GM23338 (cell line): ENCODE data around the gene BRSK1. TPM values are rescaled to one million over a fixed set of nuclear protein-coding genes. Genes with fewer than 3 reads are reported as not detected.

Source experiments
- ATAC-seq: fragments of 200-7000 bp; cut with Tn5 transposase; 3 replicates; pipeline ENCODE4 v1.9.1; 2020
- DNase-seq: peaks from one replicate; pipeline ENCODE4 v3.0.0-alpha.2; 2015; ENCODE audit warnings: low spot score
- H2AFZ ChIP-seq: fragments of 200-600 bp; sonication (generic); 2 replicates; pipeline ENCODE4 v1.8.0; 2016; ENCODE audit warnings: antibody characterized with exemption, mild to moderate bottlenecking, moderate library complexity
- H3F3A ChIP-seq: fragments of 200-600 bp; sonication (generic); replicated peaks from 2 replicates; pipeline ENCODE4 v1.8.0; 2017; ENCODE audit warnings: antibody characterized with exemption, mixed run types, low read depth
- H3K27ac ChIP-seq: fragments of 200-600 bp; sonication (generic); 2 replicates; pipeline ENCODE4 v1.6.1; 2016; ENCODE audit warnings: low read depth
- H3K27me3 ChIP-seq: fragments of 200-600 bp; sonication (generic); 2 replicates; pipeline ENCODE4 v1.8.0; 2016; ENCODE audit warnings: mild to moderate bottlenecking, mixed run types, moderate library complexity; ENCODE audit not compliant: insufficient read depth
- H3K36me3 ChIP-seq: fragments of 200-600 bp; sonication (generic); 2 replicates; pipeline ENCODE4 v1.8.0; 2016; ENCODE audit warnings: mild to moderate bottlenecking; ENCODE audit not compliant: insufficient read depth
- H3K4me1 ChIP-seq: fragments of 200-600 bp; sonication (generic); 2 replicates; pipeline ENCODE4 v1.8.0; 2016; ENCODE audit warnings: mild to moderate bottlenecking, moderate library complexity; ENCODE audit not compliant: insufficient read depth
- H3K4me2 ChIP-seq: fragments of 200-600 bp; sonication (generic); 2 replicates; pipeline ENCODE4 v1.7.1; 2017; ENCODE audit warnings: mixed run types
- H3K4me3 ChIP-seq: fragments of 200-600 bp; sonication (generic); 2 replicates; pipeline ENCODE4 v1.6.1; 2016; ENCODE audit warnings: mixed run types
- H3K79me2 ChIP-seq: fragments of 200-600 bp; sonication (generic); replicated peaks from 2 replicates; pipeline ENCODE4 v1.8.0; 2017; ENCODE audit warnings: mild to moderate bottlenecking; ENCODE audit not compliant: insufficient read depth
- H3K9me2 ChIP-seq: fragments of 200-600 bp; sonication (generic); 2 replicates; pipeline ENCODE4 v1.8.0; 2017; ENCODE audit not compliant: insufficient read depth
- H4K20me1 ChIP-seq: fragments of 200-600 bp; sonication (generic); replicated peaks from 2 replicates; pipeline ENCODE4 v1.8.0; 2017; ENCODE audit warnings: mild to moderate bottlenecking; ENCODE audit not compliant: insufficient read depth
- H3K27ac Mint-ChIP-seq: 2 replicates; pipeline ENCODE4 v1.8.0; 2020; ENCODE audit warnings: inconsistent platforms, mild to moderate bottlenecking, moderate library complexity, mixed read lengths
- H3K27me3 Mint-ChIP-seq: 3 replicates; pipeline ENCODE4 v1.8.0; 2022; ENCODE audit warnings: low read depth, mild to moderate bottlenecking, moderate library complexity, mixed read lengths, inconsistent platforms; ENCODE audit not compliant: insufficient read depth, poor library complexity
- H3K36me3 Mint-ChIP-seq: 3 replicates; pipeline ENCODE4 v1.8.0; 2021; ENCODE audit warnings: low read depth, mild to moderate bottlenecking, inconsistent platforms, moderate library complexity, mixed read lengths
- H3K4me1 Mint-ChIP-seq: 3 replicates; pipeline ENCODE4 v1.8.0; 2020; ENCODE audit warnings: mild to moderate bottlenecking, inconsistent platforms, mixed read lengths
- H3K4me3 Mint-ChIP-seq: 3 replicates; pipeline ENCODE4 v1.8.0; 2021; ENCODE audit warnings: moderate library complexity, mild to moderate bottlenecking, inconsistent platforms, mixed read lengths
- H3K9me3 Mint-ChIP-seq: 3 replicates; pipeline ENCODE4 v1.8.0; 2020; ENCODE audit warnings: moderate library complexity, mild to moderate bottlenecking, inconsistent platforms, mixed read lengths
- CREB1 ChIP-seq: fragments of 250-450 bp; sonication (Bioruptor Pico); IDR thresholded peaks from 2 replicates; pipeline ENCODE4 v1.5.0; 2020; ENCODE audit warnings: low read depth, mild to moderate bottlenecking, moderate library complexity
- EZH2phosphoT487 ChIP-seq: fragments of 200-600 bp; sonication (generic); IDR thresholded peaks from one replicate; pipeline ENCODE4 v1.8.1; 2018; ENCODE audit warnings: antibody characterized with exemption; ENCODE audit not compliant: unreplicated experiment
- JUNB ChIP-seq: IDR thresholded peaks from one replicate; pipeline ENCODE4 v1.6.1; 2016; ENCODE audit warnings: antibody characterized with exemption; ENCODE audit not compliant: unreplicated experiment
- NANOG ChIP-seq: IDR thresholded peaks from 2 replicates; pipeline ENCODE4 v1.6.1; 2016; ENCODE audit warnings: antibody characterized with exemption, borderline replicate concordance
- ZNF114 ChIP-seq: fragments of 250-450 bp; sonication (Bioruptor Pico); IDR thresholded peaks from 2 replicates; pipeline ENCODE4 v1.5.0; 2020; ENCODE audit warnings: mild to moderate bottlenecking, moderate library complexity
- ZNF331 ChIP-seq: fragments of 250-450 bp; sonication (Bioruptor Pico); IDR thresholded peaks from 2 replicates; pipeline ENCODE4 v1.5.0; 2020; ENCODE audit warnings: low read depth, mild to moderate bottlenecking, moderate library complexity
- polyA plus RNA-seq: library from polyadenylated mRNA; unstranded; fragments of >200 nt; fragmentation: Nextera tagmentation; extraction: Ambion mirVana; gene quantifications from 2 replicates; pipeline ENCODE4 v1.2.1, GENCODE V29; 2016
- total RNA-seq: library from RNA; depleted of rRNA; stranded (reverse); fragments of >200 nt; shearing (Covaris generic); gene quantifications from 2 replicates; pipeline ENCODE4 v1.2.3, GENCODE V29; 2014
- TF ChIP-seq, protein P1 (sequence below), 2 experiments: fragments of 200-600 bp in 1 of 2; sonication (generic) in 1 of 2; conservative IDR thresholded peaks; 2 replicates each; pipeline versions ENCODE4 v1.5.1 to v1.6.1; 2016 to 2017; ENCODE audit warnings: antibody characterized with exemption in 2 of 2, low read depth in 2 of 2, mild to moderate bottlenecking in 2 of 2, moderate library complexity in 1 of 2
- TF ChIP-seq, protein P2 (sequence below): IDR thresholded peaks from one replicate; pipeline ENCODE4 v1.6.1; 2018; ENCODE audit warnings: antibody characterized with exemption; ENCODE audit not compliant: unreplicated experiment
- TF ChIP-seq, protein P3 (sequence below): fragments of 250-450 bp; sonication (Bioruptor Pico); IDR thresholded peaks from 2 replicates; pipeline ENCODE4 v1.5.0; 2020; ENCODE audit warnings: mild to moderate bottlenecking, moderate library complexity

BRSK1 gene
- total and polyA plus RNA-seq, 2 experiments from 2014 or later = 2.3 to 17.2 TPM

DNA sequence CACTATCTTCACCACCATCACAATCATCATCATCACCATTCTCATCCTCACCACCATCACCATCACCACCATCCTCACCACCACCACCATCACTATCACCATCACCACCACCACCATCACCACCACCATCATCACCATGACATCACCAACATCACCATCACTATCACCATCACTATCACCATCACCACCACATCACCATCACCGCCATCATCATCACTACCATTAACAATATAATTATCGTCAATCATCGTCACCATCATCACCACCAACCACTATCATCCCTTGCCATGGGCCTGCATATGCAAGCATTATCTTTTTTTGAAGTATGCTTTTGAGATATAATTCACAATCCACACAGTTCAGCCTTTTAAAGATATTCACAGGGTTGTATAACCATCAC, 17.4 kb upstream of the BRSK1 start:
- Histone ChIP-seq H2AFZ (no peak overlapping the region), H3F3A (peaks cover 6% of the 10 kb centered on the region; the same call in 1 of the 2 replicates), H3K4me1 (no peaks in the 10 kb centered on the region), H3K4me3 (no peak overlapping the region), H3K79me2 (0 out of 2 replicates have a peak, but pooled peaks cover 4% of the 10 kb centered on the region), H3K27ac (no peak overlapping the region), H3K9me2 (0 out of 2 replicates have a peak, but pooled peaks cover 4% of the 10 kb centered on the region), H3K36me3 (no peaks in the 10 kb centered on the region), H4K20me1 (no peaks in the 10 kb centered on the region; the same call in 1 of the 2 replicates), H3K27me3 (no peaks in the 10 kb centered on the region), H3K4me2 (no peak overlapping the region)
- no peak for DNase-seq
- H3K27me3 Mint-ChIP-seq = no peaks in the 10 kb centered on the region
- H3K4me3 Mint-ChIP-seq = no peak overlapping the region; the same call in 2 of the 3 replicates
- no peak for TF ChIP-seq NANOG
- H3K36me3 Mint-ChIP-seq = peaks cover 15% of the 10 kb centered on the region
- no peak for ATAC-seq
- no peak overlapping the region for H3K27ac Mint-ChIP-seq
- peaks cover 7% of the 10 kb centered on the region for H3K4me1 Mint-ChIP-seq
- H3K9me3 Mint-ChIP-seq = peaks cover 11% of the 10 kb centered on the region

DNA sequence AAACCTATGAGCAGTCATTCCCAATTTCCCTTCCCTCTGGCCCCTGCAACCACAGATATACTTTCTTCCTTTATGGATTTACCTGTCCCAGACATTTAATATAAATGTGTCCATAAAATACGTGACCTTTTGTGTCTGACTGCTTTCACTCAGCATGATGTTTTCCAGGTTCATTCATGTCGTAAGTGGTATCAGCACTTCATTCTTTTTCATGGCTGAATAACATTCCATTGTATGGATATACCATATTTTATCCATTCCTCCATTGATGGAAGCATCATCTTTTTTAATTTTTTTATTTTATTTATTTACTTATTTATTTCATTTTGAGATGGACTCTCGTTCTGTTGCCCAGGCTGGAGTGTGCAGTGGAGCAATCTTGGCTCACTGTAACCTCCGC, 17.0 kb upstream of the BRSK1 start:
- Histone ChIP-seq H3K9me2 (0 out of 2 replicates have a peak, but pooled peaks cover 4% of the 10 kb centered on the region), H3K4me2 (no peak overlapping the region), H4K20me1 (no peaks in the 10 kb centered on the region; the same call in 1 of the 2 replicates), H3K4me3 (no peak overlapping the region), H3K79me2 (0 out of 2 replicates have a peak, but pooled peaks cover 4% of the 10 kb centered on the region), H3F3A (peaks cover 6% of the 10 kb centered on the region; the same call in 1 of the 2 replicates), H3K27ac (no peak overlapping the region), H3K27me3 (no peaks in the 10 kb centered on the region), H3K36me3 (no peaks in the 10 kb centered on the region), H2AFZ (no peak overlapping the region), H3K4me1 (no peaks in the 10 kb centered on the region)
- H3K4me1 Mint-ChIP-seq = peaks cover 3% of the 10 kb centered on the region; the same call in 2 of the 3 replicates
- no peak for DNase-seq
- no peaks in the 10 kb centered on the region for H3K27me3 Mint-ChIP-seq
- no peak overlapping the region; the same call in 2 of the 3 replicates for H3K4me3 Mint-ChIP-seq
- H3K36me3 Mint-ChIP-seq = peaks cover 15% of the 10 kb centered on the region
- H3K27ac Mint-ChIP-seq = no peak overlapping the region
- peaks cover 11% of the 10 kb centered on the region for H3K9me3 Mint-ChIP-seq
- no peak for ATAC-seq
- TF ChIP-seq, protein P1, sequence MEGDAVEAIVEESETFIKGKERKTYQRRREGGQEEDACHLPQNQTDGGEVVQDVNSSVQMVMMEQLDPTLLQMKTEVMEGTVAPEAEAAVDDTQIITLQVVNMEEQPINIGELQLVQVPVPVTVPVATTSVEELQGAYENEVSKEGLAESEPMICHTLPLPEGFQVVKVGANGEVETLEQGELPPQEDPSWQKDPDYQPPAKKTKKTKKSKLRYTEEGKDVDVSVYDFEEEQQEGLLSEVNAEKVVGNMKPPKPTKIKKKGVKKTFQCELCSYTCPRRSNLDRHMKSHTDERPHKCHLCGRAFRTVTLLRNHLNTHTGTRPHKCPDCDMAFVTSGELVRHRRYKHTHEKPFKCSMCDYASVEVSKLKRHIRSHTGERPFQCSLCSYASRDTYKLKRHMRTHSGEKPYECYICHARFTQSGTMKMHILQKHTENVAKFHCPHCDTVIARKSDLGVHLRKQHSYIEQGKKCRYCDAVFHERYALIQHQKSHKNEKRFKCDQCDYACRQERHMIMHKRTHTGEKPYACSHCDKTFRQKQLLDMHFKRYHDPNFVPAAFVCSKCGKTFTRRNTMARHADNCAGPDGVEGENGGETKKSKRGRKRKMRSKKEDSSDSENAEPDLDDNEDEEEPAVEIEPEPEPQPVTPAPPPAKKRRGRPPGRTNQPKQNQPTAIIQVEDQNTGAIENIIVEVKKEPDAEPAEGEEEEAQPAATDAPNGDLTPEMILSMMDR (conservative IDR thresholded peaks at IDR 0.05; ENCODE audit: low read depth in 2 of 2) = no peak
- TF ChIP-seq, protein P2, sequence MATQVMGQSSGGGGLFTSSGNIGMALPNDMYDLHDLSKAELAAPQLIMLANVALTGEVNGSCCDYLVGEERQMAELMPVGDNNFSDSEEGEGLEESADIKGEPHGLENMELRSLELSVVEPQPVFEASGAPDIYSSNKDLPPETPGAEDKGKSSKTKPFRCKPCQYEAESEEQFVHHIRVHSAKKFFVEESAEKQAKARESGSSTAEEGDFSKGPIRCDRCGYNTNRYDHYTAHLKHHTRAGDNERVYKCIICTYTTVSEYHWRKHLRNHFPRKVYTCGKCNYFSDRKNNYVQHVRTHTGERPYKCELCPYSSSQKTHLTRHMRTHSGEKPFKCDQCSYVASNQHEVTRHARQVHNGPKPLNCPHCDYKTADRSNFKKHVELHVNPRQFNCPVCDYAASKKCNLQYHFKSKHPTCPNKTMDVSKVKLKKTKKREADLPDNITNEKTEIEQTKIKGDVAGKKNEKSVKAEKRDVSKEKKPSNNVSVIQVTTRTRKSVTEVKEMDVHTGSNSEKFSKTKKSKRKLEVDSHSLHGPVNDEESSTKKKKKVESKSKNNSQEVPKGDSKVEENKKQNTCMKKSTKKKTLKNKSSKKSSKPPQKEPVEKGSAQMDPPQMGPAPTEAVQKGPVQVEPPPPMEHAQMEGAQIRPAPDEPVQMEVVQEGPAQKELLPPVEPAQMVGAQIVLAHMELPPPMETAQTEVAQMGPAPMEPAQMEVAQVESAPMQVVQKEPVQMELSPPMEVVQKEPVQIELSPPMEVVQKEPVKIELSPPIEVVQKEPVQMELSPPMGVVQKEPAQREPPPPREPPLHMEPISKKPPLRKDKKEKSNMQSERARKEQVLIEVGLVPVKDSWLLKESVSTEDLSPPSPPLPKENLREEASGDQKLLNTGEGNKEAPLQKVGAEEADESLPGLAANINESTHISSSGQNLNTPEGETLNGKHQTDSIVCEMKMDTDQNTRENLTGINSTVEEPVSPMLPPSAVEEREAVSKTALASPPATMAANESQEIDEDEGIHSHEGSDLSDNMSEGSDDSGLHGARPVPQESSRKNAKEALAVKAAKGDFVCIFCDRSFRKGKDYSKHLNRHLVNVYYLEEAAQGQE = no peak
- TF ChIP-seq, protein P3, sequence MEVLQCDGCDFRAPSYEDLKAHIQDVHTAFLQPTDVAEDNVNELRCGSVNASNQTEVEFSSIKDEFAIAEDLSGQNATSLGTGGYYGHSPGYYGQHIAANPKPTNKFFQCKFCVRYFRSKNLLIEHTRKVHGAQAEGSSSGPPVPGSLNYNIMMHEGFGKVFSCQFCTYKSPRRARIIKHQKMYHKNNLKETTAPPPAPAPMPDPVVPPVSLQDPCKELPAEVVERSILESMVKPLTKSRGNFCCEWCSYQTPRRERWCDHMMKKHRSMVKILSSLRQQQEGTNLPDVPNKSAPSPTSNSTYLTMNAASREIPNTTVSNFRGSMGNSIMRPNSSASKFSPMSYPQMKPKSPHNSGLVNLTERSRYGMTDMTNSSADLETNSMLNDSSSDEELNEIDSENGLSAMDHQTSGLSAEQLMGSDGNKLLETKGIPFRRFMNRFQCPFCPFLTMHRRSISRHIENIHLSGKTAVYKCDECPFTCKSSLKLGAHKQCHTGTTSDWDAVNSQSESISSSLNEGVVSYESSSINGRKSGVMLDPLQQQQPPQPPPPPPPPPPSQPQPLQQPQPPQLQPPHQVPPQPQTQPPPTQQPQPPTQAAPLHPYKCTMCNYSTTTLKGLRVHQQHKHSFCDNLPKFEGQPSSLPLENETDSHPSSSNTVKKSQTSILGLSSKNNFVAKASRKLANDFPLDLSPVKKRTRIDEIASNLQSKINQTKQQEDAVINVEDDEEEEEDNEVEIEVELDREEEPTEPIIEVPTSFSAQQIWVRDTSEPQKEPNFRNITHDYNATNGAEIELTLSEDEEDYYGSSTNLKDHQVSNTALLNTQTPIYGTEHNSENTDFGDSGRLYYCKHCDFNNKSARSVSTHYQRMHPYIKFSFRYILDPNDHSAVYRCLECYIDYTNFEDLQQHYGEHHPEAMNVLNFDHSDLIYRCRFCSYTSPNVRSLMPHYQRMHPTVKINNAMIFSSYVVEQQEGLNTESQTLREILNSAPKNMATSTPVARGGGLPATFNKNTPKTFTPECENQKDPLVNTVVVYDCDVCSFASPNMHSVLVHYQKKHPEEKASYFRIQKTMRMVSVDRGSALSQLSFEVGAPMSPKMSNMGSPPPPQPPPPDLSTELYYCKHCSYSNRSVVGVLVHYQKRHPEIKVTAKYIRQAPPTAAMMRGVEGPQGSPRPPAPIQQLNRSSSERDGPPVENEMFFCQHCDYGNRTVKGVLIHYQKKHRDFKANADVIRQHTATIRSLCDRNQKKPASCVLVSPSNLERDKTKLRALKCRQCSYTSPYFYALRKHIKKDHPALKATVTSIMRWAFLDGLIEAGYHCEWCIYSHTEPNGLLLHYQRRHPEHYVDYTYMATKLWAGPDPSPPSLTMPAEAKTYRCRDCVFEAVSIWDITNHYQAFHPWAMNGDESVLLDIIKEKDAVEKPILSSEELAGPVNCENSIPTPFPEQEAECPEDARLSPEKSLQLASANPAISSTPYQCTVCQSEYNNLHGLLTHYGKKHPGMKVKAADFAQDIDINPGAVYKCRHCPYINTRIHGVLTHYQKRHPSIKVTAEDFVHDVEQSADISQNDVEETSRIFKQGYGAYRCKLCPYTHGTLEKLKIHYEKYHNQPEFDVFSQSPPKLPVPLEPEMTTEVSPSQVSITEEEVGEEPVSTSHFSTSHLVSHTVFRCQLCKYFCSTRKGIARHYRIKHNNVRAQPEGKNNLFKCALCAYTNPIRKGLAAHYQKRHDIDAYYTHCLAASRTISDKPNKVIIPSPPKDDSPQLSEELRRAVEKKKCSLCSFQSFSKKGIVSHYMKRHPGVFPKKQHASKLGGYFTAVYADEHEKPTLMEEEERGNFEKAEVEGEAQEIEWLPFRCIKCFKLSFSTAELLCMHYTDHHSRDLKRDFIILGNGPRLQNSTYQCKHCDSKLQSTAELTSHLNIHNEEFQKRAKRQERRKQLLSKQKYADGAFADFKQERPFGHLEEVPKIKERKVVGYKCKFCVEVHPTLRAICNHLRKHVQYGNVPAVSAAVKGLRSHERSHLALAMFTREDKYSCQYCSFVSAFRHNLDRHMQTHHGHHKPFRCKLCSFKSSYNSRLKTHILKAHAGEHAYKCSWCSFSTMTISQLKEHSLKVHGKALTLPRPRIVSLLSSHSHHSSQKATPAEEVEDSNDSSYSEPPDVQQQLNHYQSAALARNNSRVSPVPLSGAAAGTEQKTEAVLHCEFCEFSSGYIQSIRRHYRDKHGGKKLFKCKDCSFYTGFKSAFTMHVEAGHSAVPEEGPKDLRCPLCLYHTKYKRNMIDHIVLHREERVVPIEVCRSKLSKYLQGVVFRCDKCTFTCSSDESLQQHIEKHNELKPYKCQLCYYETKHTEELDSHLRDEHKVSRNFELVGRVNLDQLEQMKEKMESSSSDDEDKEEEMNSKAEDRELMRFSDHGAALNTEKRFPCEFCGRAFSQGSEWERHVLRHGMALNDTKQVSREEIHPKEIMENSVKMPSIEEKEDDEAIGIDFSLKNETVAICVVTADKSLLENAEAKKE = no peak
- no peak for TF ChIP-seq ZNF331 (CRISPR knock-in tag)
- TF ChIP-seq JUNB = no peak
- TF ChIP-seq ZNF114 (CRISPR knock-in tag) = no peak
- no peak for TF ChIP-seq EZH2phosphoT487
- no peak for TF ChIP-seq CREB1 (CRISPR knock-in tag)
